Posterior vena cava (tissue), 2 donors: Measurements from ENCODE around the gene VAV2. TPM values are rescaled to one million over a fixed set of nuclear protein-coding genes. Genes with fewer than 3 reads are reported as not detected.

Experiments
- DNase-seq: peaks from one replicate; pipeline ENCODE4 v3.0.0-alpha.2; 2020; ENCODE audit warnings: low spot score
- intact Hi-C, 2 donors: fragments of 100-400 bp; cut with DNase I; formaldehyde crosslinking; loops; one replicate each; pipeline versions ENCODE4 v1.14.1 to v1.14.2; 2022 to 2023
- total RNA-seq, 2 donors: library from RNA; stranded (reverse); fragmentation: NEBNext Ultra II Directional; extraction: Animal tissue kit (Norgen Biotek cat#: 25700); gene quantifications; one replicate each; pipeline ENCODE4 v1.2.1, GENCODE V29; 2021
- donor health status: DM: yes; HTN: yes; CAD: no.
- donor health status: DM: yes; HTN: yes; CAD: no.

The VAV2 gene
- total RNA-seq, 2 donors from 2014 or later: 12.9 to 17.9 TPM

GRCh38 chr9:134029248-134030226 is 37.4 kb upstream of the VAV2 start:
- DNase-seq: peak; percentile 71
- intact Hi-C loops: loop anchor here in 1 of 2 donors (5.0 kb wide), 1 partner anchor 612 kb away; the partner anchor contains the start of gene REXO4

GRCh38 chr9:134028575-134029247 is 36.6 kb upstream of the VAV2 start:
- intact Hi-C loops: loop anchor here in 1 of 2 donors (5.0 kb wide), 1 partner anchor 611 kb away; the partner anchor contains the start of gene REXO4
- peak; percentile 66 for DNase-seq

- intact Hi-C loops: loop anchor here in 1 of 2 donors (5.0 kb wide), 1 partner anchor 611 kb away; the partner anchor contains the start of gene REXO4
- peak; percentile 78 for DNase-seq
Observed at GRCh38 chr9:134028076-134028475, 36.0 kb upstream of the VAV2 start.

- intact Hi-C loops: loop anchor here in 1 of 2 donors (5.0 kb wide), 1 partner anchor 610 kb away; the partner anchor contains the start of gene REXO4
- DNase-seq: peak; percentile 66
Observed at GRCh38 chr9:134027561-134027960, 35.4 kb upstream of the VAV2 start.

GRCh38 chr9:134026981-134027380 is 34.9 kb upstream of the VAV2 start:
- intact Hi-C loops: loop anchor here in 1 of 2 donors (5.0 kb wide), 1 partner anchor 610 kb away; the partner anchor contains the start of gene REXO4
- peak; percentile 20 for DNase-seq

GRCh38 chr9:134026581-134026980 is 34.5 kb upstream of the VAV2 start:
- intact Hi-C loops: loop anchor here in 1 of 2 donors (5.0 kb wide), 1 partner anchor 609 kb away; the partner anchor contains the start of gene REXO4
- DNase-seq: peak; percentile 81

GRCh38 chr9:134025606-134026541 is 33.8 kb upstream of the VAV2 start:
- DNase-seq: peak; percentile 86
- intact Hi-C loops: loop anchor here in 1 of 2 donors (5.0 kb wide), 1 partner anchor 609 kb away; the partner anchor contains the start of gene REXO4

GRCh38 chr9:134024828-134025605 is 32.9 kb upstream of the VAV2 start, which contains the start of gene BRD3OS:
BRD3OS (plus strand) TSS chr9:134025481; CDS start chr9:134026748, 1,267 bp downstream.
- intact Hi-C loops: loop anchor here in 1 of 2 donors (5.0 kb wide), 1 partner anchor 608 kb away; the partner anchor contains the start of gene REXO4
- peak; percentile 99 for DNase-seq

GRCh38 chr9:134024214-134024792 is 32.2 kb upstream of the VAV2 start:
- intact Hi-C loops: no loop called here
- DNase-seq: no peak

GRCh38 chr9:134014946-134015345 is 22.8 kb upstream of the VAV2 start:
- no peak for DNase-seq
- intact Hi-C loops: no loop called here

- DNase-seq: peak; percentile 4
- intact Hi-C loops: no loop called here
Observed at GRCh38 chr9:134011401-134011800, 19.3 kb upstream of the VAV2 start.

- intact Hi-C loops: no loop called here
- DNase-seq: peak; percentile 76
Observed at GRCh38 chr9:134010310-134011173, 18.4 kb upstream of the VAV2 start.

GRCh38 chr9:134007571-134007970 is 15.4 kb upstream of the VAV2 start:
- intact Hi-C loops: no loop called here
- DNase-seq: peak; percentile 62

- intact Hi-C loops: no loop called here
Observed at GRCh38 chr9:134007150-134007549, 15.0 kb upstream of the VAV2 start.

GRCh38 chr9:134005381-134005780 is 13.3 kb upstream of the VAV2 start:
- intact Hi-C loops: no loop called here
- DNase-seq: peak; percentile 51

More at GRCh38 chr9:134007150-134007549, 15.0 kb upstream of the VAV2 start:
- DNase-seq: peak; percentile 47

- intact Hi-C loops: no loop called here
- DNase-seq: peak; percentile 61
Observed at GRCh38 chr9:134004881-134005280, 12.8 kb upstream of the VAV2 start.
